Measurements from ENCODE around the gene SSPN.

DNA sequence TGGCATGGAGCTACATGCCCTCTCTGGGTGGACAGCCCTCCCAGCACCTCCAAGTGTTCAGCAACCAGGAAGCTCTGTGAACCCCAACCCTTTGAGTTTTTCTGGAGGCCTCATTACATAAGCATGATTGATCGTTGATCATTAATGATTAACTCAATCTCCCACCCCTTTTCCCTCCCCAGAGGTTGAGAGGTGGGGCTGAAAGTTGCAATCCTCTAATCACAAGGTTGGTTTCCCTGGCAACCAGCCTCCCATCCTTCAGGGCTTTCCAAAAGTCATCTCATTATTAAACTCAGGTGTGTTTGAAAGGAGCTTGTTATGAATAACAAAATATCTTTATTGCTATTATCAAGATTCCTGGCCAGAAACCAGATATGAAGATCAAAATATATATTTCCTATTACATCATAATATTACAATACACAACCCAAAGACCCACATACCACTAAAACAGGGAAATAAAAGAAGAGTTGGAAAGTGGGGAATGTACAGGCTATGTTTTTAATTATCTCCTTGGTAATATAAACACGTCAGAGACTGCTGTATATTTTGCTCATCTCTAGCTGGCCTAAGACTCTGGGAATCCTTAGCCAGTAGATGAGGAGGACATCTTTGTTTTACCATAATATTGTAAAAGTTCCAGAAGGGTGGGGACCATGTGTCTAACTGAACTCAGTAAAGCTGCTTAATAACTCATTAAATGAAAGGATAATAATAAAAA is 73.6 kb downstream of the SSPN start:
- TF ChIP-seq, protein P1, sequence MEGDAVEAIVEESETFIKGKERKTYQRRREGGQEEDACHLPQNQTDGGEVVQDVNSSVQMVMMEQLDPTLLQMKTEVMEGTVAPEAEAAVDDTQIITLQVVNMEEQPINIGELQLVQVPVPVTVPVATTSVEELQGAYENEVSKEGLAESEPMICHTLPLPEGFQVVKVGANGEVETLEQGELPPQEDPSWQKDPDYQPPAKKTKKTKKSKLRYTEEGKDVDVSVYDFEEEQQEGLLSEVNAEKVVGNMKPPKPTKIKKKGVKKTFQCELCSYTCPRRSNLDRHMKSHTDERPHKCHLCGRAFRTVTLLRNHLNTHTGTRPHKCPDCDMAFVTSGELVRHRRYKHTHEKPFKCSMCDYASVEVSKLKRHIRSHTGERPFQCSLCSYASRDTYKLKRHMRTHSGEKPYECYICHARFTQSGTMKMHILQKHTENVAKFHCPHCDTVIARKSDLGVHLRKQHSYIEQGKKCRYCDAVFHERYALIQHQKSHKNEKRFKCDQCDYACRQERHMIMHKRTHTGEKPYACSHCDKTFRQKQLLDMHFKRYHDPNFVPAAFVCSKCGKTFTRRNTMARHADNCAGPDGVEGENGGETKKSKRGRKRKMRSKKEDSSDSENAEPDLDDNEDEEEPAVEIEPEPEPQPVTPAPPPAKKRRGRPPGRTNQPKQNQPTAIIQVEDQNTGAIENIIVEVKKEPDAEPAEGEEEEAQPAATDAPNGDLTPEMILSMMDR (IDR thresholded peaks at IDR 0.05; ENCODE audit: borderline replicate concordance, extremely low read depth, low read length, poor library complexity, severe bottlenecking) = no peak
- TF ChIP-seq EZH2 (IDR thresholded peaks at IDR 0.05; ENCODE audit: borderline replicate concordance, low read depth, low read length, severe bottlenecking) = no peak
